GM21526 (cell line): Measurements from ENCODE around the gene ADGRL3.
"Not testable (repeated sequence)": the region's sequence is repeated elsewhere in the genome, so short reads cannot be mapped to it uniquely, and the experiment has no call there.

Experiments used
- ATAC-seq: cut with Tn5 transposase; IDR thresholded peaks from one replicate; pipeline ENCODE4 v1.9.1; 2021; ENCODE audit warnings: moderate library complexity; ENCODE audit not compliant: unreplicated experiment, low FRiP score

The ADGRL3 gene

DNA sequence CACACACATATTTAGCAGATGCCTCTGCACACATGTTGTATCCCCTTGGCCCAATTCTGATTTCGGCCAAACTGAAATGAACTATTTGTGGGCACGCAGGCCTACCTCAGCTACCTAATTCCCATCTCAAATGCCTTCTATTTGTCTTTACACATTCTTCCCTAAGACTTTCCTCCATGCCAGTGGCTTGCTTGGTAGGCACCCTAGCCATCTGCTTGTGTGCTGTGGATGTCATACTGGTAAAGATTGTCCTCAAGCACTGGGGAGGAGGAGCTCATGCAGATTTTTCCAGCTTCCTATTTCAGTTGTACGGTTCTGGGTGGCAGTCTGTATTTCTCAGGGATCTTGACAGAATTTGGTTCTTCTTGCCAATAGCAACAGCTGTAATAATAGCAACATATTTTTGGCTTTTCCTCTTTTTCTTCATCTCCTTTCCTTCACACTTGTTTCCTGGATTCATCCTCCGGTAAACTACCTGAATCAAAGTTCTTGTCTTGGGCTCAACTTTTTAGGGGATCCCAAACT, 514.3 kb downstream of the ADGRL3 start:
- ATAC-seq, result no peak

DNA sequence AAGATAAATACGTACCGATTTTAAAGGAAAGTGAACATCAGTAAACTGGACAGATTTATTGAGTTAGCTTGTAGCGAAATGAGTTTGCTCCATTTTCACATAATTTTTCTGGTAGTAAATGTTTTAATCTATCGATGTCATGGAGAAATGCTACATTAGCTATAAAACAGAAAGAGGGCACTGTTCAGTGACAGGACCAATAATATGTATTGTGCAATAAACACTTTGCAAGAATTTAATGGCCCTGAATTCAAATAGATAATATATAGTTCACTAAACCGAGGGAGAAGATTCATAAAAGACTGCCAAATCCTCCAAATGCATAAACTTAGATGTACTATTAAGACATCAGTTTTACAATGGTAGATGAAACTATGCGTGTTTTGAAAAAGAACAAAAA, 516.3 kb downstream of the ADGRL3 start:
- ATAC-seq, result no peak

GRCh38 chr4:61723492-61723891, 523.4 kb downstream of the ADGRL3 start:
- ATAC-seq, result no peak

DNA sequence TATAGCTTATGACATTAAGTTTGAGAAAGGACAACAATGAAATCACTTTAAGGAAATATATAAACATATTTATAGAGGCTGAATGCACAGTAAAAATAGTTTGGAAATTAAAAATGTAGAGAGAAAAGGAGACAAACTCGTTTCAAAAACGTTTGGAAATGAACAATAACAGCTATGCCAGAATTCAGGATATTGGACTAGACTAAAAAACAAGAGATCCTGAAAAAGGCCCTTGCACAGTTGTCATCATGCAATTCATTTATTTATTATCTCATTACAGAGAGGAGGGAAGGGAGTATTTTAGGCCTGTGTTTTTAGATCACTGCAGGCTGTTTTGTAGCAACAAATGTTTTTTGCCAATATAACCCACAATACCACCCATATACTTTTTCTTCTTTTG, 527.2 kb downstream of the ADGRL3 start:
- no peak for ATAC-seq

DNA sequence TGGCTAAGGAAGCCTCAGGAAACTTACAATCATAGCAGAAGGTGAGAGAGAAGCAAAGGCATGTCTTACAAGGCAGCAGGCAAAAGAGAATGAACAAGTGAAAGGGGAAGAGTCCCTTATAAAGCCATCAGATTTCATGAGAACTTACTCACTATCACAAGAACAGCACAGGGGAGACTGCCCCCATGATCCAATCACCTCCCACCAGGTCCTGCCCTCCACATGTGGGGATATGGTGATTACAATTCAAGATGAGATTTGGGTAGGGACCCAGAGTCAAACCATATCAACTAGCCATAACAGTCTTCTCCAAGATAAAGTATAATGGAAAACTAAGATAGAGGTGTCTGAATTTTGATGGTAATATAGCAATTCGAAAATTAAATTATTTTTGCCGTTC, 534.3 kb downstream of the ADGRL3 start:
- ATAC-seq, result no peak

- no peak for ATAC-seq
Observed at GRCh38 chr4:61739887-61740286, 539.8 kb downstream of the ADGRL3 start.

GRCh38 chr4:61740886-61741285, 540.8 kb downstream of the ADGRL3 start:
- no peak for ATAC-seq

GRCh38 chr4:61741327-61742096, 541.4 kb downstream of the ADGRL3 start:
- ATAC-seq, result no peak

DNA sequence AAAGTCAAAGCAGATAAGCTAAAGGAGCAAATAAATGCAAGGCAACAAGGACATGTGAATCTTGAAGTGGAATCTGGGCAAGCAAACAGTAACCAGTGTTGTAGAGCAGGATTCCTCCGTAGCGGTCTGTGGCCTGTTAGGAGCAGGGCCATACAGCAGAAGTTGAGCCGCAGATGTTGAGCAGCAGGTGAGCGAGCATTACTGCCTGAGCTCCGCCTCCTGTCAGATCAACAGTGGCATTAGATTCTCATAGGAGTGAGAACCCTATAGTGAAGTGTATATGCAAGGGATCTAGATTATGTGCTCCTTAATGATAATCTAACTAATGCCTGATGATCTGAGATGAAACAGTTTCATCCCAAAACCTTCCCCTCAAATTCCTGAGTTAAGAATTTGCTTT, 550.7 kb downstream of the ADGRL3 start:
- ATAC-seq, result no peak

GRCh38 chr4:61752617-61753016, 552.5 kb downstream of the ADGRL3 start:
- ATAC-seq, result no peak

DNA sequence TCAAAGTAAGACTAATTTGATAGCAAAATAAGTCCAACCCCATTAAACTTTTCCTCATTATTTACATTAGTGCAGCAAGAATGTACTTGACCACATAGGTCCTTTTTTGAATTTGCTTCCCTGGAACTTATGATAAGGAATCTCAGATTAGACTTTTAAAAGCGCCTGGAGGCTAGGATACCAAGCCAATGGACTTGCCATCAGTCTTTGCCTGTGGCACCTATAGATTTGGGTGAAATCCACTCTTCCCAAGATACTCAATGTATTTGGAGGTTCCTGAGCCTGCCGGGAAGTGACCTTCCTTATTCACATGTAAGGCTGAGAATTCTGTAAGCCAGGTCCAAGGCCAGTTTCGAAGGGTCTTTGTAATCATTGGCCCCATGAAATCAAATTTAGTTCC, 553.6 kb downstream of the ADGRL3 start:
- no peak for ATAC-seq

DNA sequence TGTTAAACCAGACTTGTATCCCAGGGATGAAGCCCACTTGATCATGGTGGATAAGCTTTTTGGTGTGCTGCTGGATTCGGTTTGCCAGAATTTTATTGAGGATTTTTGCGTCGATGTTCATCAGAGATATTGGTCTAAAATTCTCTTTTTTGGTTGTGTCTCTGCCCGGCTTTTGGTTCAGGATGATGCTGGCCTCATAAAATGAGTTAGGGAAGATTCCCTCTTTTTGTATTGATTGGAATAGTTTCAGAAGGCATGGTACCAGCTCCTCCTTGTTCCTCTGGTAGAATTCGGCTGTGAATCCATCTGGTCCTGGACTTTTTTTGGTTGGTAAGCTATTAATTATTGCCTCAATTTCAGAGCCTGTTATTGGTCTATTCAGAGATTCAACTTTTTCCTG, 556.8 kb downstream of the ADGRL3 start:
- not testable (repeated sequence) for ATAC-seq

DNA sequence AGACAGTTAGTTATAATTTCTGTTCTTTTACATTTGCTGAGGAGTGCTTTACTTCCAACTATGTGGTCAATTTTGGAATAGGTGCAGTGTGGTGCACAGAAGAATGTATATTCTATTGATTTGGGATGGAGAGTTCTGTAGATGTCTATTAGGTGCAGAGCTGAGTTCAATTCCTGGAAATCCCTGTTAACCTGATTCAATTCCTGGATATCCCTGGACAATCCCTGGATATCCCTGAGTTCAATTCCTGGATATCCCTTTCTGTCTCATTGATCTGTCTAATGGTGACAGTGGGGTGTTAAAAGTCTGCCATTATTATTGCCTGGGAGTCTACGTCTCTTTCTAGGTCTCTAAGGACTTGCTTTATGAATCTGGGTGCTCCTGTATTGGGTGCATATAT, 557.9 kb downstream of the ADGRL3 start:
- not testable (repeated sequence) for ATAC-seq

GRCh38 chr4:61758596-61758995, 558.5 kb downstream of the ADGRL3 start:
- not testable (repeated sequence) for ATAC-seq

DNA sequence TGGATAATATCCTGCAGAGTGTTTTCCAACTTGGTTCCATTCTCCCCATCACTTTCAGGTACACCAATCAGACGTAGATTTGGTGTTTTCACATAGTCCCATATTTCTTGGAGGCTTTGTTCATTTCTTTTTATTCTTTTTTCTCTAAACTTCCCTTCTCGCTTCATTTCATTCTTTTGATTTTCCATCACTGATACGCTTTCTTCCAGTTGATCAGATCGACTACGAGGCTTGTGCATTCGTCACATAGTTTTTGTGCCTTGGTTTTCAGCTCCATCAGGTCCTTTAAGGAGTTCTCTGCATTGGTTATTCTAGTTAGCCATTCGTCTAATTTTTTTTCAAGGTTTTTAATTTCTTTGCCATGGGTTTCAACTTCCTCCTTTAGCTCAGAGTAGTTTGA, 559.1 kb downstream of the ADGRL3 start:
- not testable (repeated sequence) for ATAC-seq

DNA sequence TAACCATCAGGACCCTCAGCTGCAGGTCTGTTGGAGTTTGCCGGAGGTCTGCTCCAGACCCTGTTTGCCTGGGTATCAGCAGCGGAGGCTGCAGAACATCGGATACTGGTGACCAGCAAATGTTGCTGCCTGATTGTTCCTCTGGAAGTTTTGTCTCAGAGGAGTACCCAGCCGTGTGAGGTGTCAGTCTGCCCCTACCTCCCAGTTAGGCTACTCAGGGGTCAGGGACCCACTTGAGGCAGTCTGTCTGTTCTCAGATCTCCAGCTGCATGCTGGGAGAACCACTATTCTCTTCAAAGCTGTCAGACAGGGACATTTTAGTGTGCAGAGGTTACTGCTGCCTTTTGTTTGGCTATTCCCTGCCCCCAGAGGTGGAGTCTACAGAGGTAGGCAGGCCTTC, 559.8 kb downstream of the ADGRL3 start:
- ATAC-seq, result not testable (repeated sequence)

DNA sequence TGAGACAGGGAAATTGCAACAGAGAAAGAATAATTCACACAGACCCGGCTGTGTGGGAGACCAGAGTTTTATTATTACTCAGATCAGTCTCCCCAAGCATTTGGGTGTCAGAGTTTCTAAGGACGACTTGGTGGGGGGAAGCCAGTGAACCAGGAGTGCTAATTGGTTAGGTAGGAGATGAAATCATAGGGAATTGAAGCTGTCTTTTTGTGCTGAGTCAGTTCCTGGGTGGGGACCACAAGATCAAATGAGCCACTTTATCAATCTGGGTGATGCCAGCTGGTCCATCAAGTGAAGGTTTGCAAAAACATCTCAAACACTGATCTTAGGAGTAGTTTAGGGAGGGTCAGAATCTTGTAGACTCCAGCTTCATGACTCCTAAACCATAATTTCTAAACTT, 560.7 kb downstream of the ADGRL3 start:
- no peak for ATAC-seq

DNA sequence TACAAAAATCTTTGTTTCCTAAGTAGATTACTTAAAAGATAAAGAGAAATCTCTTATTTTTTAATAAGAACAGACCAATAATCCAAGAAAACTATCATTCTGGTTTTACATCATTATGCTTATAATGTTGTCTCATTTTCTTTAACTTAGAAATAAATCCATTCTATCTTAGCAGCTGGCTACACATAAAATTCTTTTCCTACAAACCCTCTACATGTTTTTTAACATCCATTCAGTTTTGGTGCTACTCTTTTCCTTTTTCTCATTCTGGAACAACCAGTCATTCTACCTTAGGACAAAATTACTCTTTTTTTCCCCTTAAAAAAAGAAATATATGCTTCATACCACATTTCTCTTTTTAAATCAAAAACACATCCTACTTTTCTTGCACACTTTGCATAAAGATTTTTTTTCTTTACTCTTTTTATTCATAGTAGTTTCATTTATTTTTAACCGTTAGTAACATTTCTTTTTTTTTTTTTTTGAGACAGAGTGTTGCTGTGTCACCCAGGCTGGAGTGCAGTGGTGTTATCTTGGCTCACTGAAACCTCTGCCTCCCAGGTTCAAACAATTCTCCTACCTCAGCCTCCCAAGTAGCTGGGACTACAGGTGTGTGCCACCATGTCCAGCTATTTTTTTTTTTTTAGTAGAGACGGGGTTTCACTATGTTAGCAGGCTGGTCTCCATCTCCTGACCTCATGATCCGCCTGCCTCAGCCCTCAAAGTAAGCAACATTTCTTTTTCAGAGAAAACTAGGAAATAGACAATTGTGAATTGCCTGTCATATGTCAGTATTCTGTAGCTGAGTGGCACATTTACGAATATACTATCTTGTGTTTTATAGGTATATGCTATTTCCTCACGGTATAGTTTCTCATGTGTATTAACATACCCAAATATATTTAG, 562.8 kb downstream of the ADGRL3 start:
- ATAC-seq, result no peak

DNA sequence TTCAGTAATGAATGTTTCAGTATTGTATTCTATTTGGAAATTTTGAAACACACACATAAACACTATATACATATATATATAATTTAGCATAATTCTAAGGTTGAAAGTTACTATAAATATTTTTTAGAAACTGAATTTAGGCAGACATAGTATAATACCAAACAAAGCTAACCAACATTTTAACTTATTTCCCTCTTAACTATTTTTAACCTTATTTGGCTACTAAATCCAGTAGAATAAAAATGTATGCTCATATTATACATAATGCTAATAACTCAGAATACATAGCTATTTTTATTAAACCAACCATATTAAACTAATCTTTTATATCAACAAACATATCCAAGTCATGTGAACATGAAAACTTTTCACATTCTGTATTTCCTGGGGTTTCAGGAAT, 563.6 kb downstream of the ADGRL3 start:
- ATAC-seq, result no peak

GRCh38 chr4:61764090-61764489, 564.0 kb downstream of the ADGRL3 start:
- ATAC-seq, result not testable (repeated sequence)

- ATAC-seq, result not testable (repeated sequence)
Observed at GRCh38 chr4:61769444-61770167, 569.5 kb downstream of the ADGRL3 start.
